ENCODE results near the gene PAX5. TPM values are rescaled to one million over a fixed set of nuclear protein-coding genes. Genes with fewer than 3 reads are reported as not detected.
A peak's percentile ranks its signal among the peaks of the same experiment; 100 is the strongest.

PAX5 gene
- total RNA-seq, 4 donors from 2014 or later: not detected

DNA sequence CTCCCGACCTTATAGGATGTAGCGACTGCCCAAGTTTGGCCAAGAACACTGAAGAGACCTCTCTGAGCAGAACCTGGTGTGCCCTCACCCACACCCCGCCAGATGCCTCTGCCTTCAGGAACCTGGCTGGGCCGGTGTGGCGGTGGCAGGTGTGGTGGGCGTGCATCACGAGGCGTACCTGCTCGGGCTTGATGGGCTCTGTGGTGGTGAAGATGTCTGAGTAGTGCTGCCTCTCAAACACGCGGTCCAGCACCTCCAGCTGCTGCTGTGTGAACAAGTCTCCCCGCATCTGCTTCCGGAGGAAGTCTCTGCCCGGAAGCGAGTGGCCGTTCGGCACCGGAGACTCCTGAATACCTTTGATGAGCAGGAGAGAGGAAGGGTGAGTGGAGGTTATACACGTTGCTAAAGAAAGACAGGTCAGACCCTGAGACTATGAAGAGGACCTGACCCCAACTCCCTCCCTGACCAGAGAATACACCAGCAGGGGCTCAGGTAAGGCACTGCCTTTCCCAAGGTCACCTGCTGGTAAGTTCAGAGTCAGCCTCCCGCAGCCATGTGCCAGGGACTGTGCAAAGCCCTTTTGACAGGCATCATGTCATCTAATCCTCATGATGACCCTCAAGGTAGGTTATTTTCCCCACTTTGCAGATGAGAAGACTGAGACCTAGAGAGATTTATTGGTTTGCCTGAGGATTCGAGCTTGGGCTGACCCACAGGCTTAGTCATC lies 67.5 kb downstream of the PAX5 start:
- 89 to 91% methylated on average over 14 to 21 of the region's 21 CpGs for WGBS, 2 donors
- TF ChIP-seq, protein P1, sequence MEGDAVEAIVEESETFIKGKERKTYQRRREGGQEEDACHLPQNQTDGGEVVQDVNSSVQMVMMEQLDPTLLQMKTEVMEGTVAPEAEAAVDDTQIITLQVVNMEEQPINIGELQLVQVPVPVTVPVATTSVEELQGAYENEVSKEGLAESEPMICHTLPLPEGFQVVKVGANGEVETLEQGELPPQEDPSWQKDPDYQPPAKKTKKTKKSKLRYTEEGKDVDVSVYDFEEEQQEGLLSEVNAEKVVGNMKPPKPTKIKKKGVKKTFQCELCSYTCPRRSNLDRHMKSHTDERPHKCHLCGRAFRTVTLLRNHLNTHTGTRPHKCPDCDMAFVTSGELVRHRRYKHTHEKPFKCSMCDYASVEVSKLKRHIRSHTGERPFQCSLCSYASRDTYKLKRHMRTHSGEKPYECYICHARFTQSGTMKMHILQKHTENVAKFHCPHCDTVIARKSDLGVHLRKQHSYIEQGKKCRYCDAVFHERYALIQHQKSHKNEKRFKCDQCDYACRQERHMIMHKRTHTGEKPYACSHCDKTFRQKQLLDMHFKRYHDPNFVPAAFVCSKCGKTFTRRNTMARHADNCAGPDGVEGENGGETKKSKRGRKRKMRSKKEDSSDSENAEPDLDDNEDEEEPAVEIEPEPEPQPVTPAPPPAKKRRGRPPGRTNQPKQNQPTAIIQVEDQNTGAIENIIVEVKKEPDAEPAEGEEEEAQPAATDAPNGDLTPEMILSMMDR (IDR thresholded peaks at IDR 0.05): no peak
- no peak for TF ChIP-seq EP300 (IDR thresholded peaks at IDR 0.05)

DNA sequence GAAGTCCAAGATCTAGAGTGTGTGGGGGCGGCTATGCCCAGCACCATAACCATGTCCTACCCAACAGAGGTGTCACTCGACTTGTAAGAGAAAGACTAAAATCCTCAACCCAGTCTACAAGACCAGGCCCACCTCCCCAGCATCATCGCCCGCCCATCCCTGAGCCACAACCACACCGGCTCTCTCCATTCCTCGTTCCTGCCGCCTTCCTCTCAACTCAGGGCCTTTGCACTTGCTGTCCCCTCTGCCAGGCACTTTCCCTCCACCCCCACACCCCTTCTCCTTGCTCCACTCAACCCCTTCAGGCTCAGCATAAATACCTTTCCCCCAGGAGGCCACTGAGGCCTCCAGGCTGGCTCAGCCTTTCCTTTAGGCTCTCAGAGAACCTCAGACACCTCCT lies 69.3 kb downstream of the PAX5 start:
- no peak for TF ChIP-seq EP300 (IDR thresholded peaks at IDR 0.05)
- TF ChIP-seq, protein P1 (IDR thresholded peaks at IDR 0.05): no peak
- no peak for TF ChIP-seq POLR2A (IDR thresholded peaks at IDR 0.05)
- no peaks in the 10 kb centered on the region for H3K36me3 ChIP-seq

More for the DNA sequence above, 67.5 kb downstream of the PAX5 start:
- no peak overlapping the region for H3K27ac ChIP-seq
- no peak overlapping the region for H3K4me3 ChIP-seq
- H3K9me3 ChIP-seq: no peaks in the 10 kb centered on the region
- H3K4me1 ChIP-seq: peaks cover 0 to 5% (median 0%) of the 10 kb centered on the region in 4 donors
- H3K27me3 ChIP-seq: no peaks in the 10 kb centered on the region
- H3K36me3 ChIP-seq: no peaks in the 10 kb centered on the region
- no peak for DNase-seq (ENCODE audit: low spot score in 2 of 2)

DNA sequence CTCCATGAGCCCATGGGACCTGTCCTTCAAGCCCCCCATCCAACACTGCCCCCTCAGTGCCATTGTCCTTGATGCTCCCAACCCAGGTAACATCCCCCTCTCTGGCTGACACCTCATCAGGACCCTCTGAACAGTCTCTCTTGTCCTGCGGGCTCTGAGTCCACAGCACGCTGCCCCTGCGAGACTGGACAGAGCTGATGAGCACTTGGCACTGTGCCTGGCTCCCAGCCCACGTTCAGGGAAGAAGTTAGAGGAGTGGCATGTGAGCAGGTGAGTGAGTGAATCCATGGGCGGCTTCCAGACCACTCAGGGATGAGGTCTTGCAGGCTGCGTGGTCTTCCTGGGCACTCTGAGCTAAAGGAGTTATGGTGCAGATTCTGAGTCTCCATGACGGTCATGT lies 70.7 kb downstream of the PAX5 start:
- TF ChIP-seq POLR2A (IDR thresholded peaks at IDR 0.05) (no peak), EP300 (IDR thresholded peaks at IDR 0.05) (no peak)
- TF ChIP-seq, protein P1 (IDR thresholded peaks at IDR 0.05): no peak
- WGBS, 2 donors: 65 to 74% methylated on average over 7 of the region's 7 CpGs
- DNase-seq (ENCODE audit: low spot score in 2 of 2): no peak

More for the DNA sequence above, 69.3 kb downstream of the PAX5 start:
- H3K4me3 ChIP-seq: no peak overlapping the region
- H3K4me1 ChIP-seq: peaks cover 0 to 8% (median 0%) of the 10 kb centered on the region in 4 donors
- no peak for DNase-seq (ENCODE audit: low spot score in 2 of 2)
- H3K27me3 ChIP-seq: peaks cover 0 to 6% of the 10 kb centered on the region in 2 donors
- WGBS, 2 donors: 89 to 90% methylated on average over 7 of the region's 7 CpGs
- H3K9me3 ChIP-seq: no peaks in the 10 kb centered on the region
- H3K27ac ChIP-seq: no peak overlapping the region

DNA sequence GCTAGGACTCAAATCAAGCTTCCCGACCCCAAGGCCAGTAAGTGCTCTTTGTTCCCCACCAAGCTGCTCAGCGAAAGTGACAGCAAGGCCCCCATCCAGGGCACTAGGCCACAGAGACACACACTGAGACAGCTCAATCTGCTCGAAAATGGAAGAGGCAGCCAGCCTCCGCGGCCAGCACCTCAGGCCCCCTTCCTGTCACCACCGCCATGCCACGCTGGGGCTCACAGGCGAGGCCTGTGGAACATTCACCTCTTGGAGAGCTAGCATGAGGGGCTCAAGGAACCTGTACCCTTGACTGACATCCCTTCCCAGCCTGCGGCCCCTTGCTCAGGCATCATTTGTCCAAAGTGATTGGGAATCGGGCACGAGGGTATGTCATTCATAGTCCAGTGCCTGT lies 71.4 kb downstream of the PAX5 start:
- TF ChIP-seq POLR2A (IDR thresholded peaks at IDR 0.05): no peak
- TF ChIP-seq, protein P1 (IDR thresholded peaks at IDR 0.05): no peak
- WGBS, 2 donors: 93 to 95% methylated on average over 10 to 11 of the region's 11 CpGs
- DNase-seq (ENCODE audit: low spot score in 2 of 2): no peak

More for the DNA sequence above, 70.7 kb downstream of the PAX5 start:
- Histone ChIP-seq H3K4me3 (no peak overlapping the region), H3K27ac (no peak overlapping the region), H3K36me3 (no peaks in the 10 kb centered on the region), H3K9me3 (no peaks in the 10 kb centered on the region), H3K4me1 (peaks cover 0 to 8% (median 0%) of the 10 kb centered on the region in 4 donors), H3K27me3 (peaks cover 0 to 11% of the 10 kb centered on the region in 2 donors)

DNA sequence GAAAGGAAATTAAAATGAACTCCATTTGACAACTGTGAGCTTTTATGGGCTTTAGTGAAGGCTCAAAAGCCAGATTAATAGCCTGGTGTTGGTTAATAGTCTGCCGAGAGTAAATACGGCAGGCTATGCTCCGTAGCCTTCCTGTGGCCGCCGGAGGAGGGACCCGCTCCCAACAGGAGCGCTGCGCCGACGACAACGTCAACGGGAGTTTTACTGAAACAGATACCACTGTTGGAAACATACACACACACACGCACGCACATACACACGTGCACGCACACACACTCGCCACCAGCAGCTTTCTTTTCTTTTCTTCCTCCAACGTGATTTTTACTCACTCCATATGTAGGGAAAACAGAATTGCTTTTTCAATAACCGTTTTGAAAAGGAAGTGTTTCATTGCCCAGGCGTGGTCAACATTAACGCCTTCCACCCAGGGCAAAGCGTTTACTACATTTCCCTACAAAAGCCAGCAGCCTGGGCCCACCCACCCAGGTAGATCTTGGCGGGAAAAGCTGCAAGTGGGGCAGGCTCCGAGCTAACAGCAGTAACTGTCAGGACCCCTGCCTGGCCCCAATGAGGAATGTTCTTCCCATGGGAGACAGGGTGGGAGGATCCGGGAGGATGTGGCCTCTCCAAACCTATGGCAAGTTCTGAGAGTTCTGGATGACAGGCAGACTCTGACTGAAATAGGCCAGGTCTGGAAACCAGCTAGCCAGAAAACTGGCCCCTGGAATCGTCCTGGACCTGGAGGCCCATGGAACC lies 72.3 kb downstream of the PAX5 start:
- Histone ChIP-seq H3K27me3 (peaks cover 0 to 11% of the 10 kb centered on the region in 2 donors), H3K4me3 (peak overlapping the region in 1 of 4 donors; percentile 28), H3K27ac (no peak overlapping the region), H3K36me3 (no peaks in the 10 kb centered on the region), H3K9me3 (no peaks in the 10 kb centered on the region), H3K4me1 (peaks cover 0 to 8% (median 0%) of the 10 kb centered on the region in 4 donors)
- no peak for DNase-seq (ENCODE audit: low spot score in 2 of 2)
- TF ChIP-seq EP300 (IDR thresholded peaks at IDR 0.05): no peak
- TF ChIP-seq, protein P1 (IDR thresholded peaks at IDR 0.05): no peak
- no peak for TF ChIP-seq POLR2A (IDR thresholded peaks at IDR 0.05)
- 13 to 19% methylated on average over 26 of the region's 26 CpGs for WGBS, 2 donors

More for the DNA sequence above, 71.4 kb downstream of the PAX5 start:
- H3K27ac ChIP-seq: no peak overlapping the region
- H3K4me3 ChIP-seq: no peak overlapping the region
- H3K36me3 ChIP-seq: no peaks in the 10 kb centered on the region
- peaks cover 0 to 11% of the 10 kb centered on the region in 2 donors for H3K27me3 ChIP-seq
- peaks cover 0 to 8% (median 0%) of the 10 kb centered on the region in 4 donors for H3K4me1 ChIP-seq
- H3K9me3 ChIP-seq: no peaks in the 10 kb centered on the region
